Keratinocyte (primary cell): Measurements from ENCODE around the gene ZNF451.

Source experiments
- CTCF ChIP-seq, 3 experiments: IDR thresholded peaks in 1 of 3; conservative IDR thresholded peaks in 1 of 3; optimal IDR thresholded peaks in 1 of 3; 2 replicates in 2 of 3; 3 replicates in 1 of 3; pipeline versions ENCODE3 to v1.5.1; 2011; ENCODE audit warnings: low read length in 3 of 3, mild to moderate bottlenecking in 3 of 3, moderate library complexity in 2 of 3, control low read depth in 1 of 3, inconsistent platforms in 1 of 3; ENCODE audit not compliant: insufficient read depth in 2 of 3; ENCODE audit errors: extremely low read depth in 1 of 3
- EZH2 ChIP-seq: IDR thresholded peaks from one replicate; pipeline ENCODE4 v1.6.1; 2012; ENCODE audit warnings: inconsistent platforms, mild to moderate bottlenecking, low read length, moderate library complexity

GRCh38 chr6:57044568-57044967, 45.4 kb upstream of the ZNF451 start:
- TF ChIP-seq CTCF (optimal IDR thresholded peaks at IDR 0.05 in 1 of 3, IDR thresholded peaks at IDR 0.05 in 1 of 3, conservative IDR thresholded peaks at IDR 0.05 in 1 of 3; ENCODE audit: extremely low read depth in 1 of 3, insufficient read depth in 2 of 3, low read length in 3 of 3) (no peak), EZH2 (no peak)
